K562 (cell line): ENCODE results near the gene KCTD11. TPM values are rescaled to one million over a fixed set of nuclear protein-coding genes. Genes with fewer than 3 reads are reported as not detected.

ENCODE experiments used
- ATAC-seq: fragments of 200-7000 bp; cut with Tn5 transposase; 3 replicates; pipeline ENCODE4 v1.9.1; 2020; ENCODE audit warnings: moderate library complexity
- BruUV-seq: library from RNA; stranded (reverse); fragments of 400-500 nt; replicated peaks from 2 replicates; lab custom pipeline; 2021; lab: Mats Ljungman, UMichigan
- CTCF ChIA-PET: fragments of 300-600 bp; formaldehyde crosslinking; extraction: SDS; loops from one replicate; lab custom pipeline; 2021; ENCODE audit warnings: low intra/inter-chr PET ratio; lab: Yijun Ruan, JAX
- POLR2A ChIA-PET: fragments of 300-600, 350-650 bp; sonication (Branson Sonifier 250); formaldehyde crosslinking; extraction: SDS; loops from one replicate; lab custom pipeline; 2021; ENCODE audit warnings: antibody characterized with exemption, inconsistent platforms; lab: Yijun Ruan, JAX
- DNase-seq, 4 experiments: peaks; one replicate each; pipeline versions ENCODE4 v3.0.0 to v3.0.0-alpha.2; 2011 to 2018; ENCODE audit warnings: low spot score in 3 of 4, mixed read lengths in 3 of 4; ENCODE audit errors: extremely low read depth in 1 of 4
- FAIRE-seq: peaks from 2 replicates; lab custom pipeline; 2011; peaks lifted over from hg19 to GRCh38; lab: Jason Lieb, UNC
- H2AFZ ChIP-seq: 2 replicates; pipeline ENCODE4 v1.6.0; 2011; ENCODE audit warnings: low read depth, low read length, control low read depth, inconsistent platforms
- H3K27ac ChIP-seq: fragments of 200-600 bp; 3 replicates; pipeline ENCODE4 v1.8.0; 2011; ENCODE audit warnings: low read depth, mild to moderate bottlenecking, control low read depth, inconsistent platforms, low read length, moderate library complexity, mixed read lengths; ENCODE audit errors: extremely low read depth
- H3K27me3 ChIP-seq, 2 experiments: fragments of 300-600 bp in 1 of 2; 2 replicates in 1 of 2; 3 replicates in 1 of 2; pipeline versions ENCODE4 v1.6.0 to v1.8.0; 2011; ENCODE audit warnings: inconsistent platforms in 2 of 2, low read length in 2 of 2, mild to moderate bottlenecking in 1 of 2, mixed read lengths in 1 of 2, moderate library complexity in 1 of 2; ENCODE audit not compliant: control insufficient read depth in 2 of 2, insufficient read depth in 2 of 2
- H3K36me3 ChIP-seq: fragments of 300-600 bp; 3 replicates; pipeline ENCODE4 v1.8.0; 2011; ENCODE audit warnings: mild to moderate bottlenecking, low read length, inconsistent platforms; ENCODE audit not compliant: control insufficient read depth, insufficient read depth
- H3K4me1 ChIP-seq, 2 experiments: fragments of 200-600 bp in 1 of 2; replicated peaks in 1 of 2; 2 replicates in 1 of 2; 3 replicates in 1 of 2; pipeline versions ENCODE4 v1.5.1 to v1.8.0; 2011; ENCODE audit warnings: inconsistent platforms in 2 of 2, low read length in 2 of 2, mild to moderate bottlenecking in 1 of 2, mixed read lengths in 1 of 2, moderate library complexity in 1 of 2; ENCODE audit not compliant: control insufficient read depth in 2 of 2, insufficient read depth in 2 of 2
- H3K4me2 ChIP-seq: 2 replicates; pipeline ENCODE4 v1.6.1; 2011; ENCODE audit warnings: low read length, control low read depth, inconsistent platforms, mixed read lengths; ENCODE audit not compliant: insufficient read depth
- H3K4me3 ChIP-seq: fragments of 200-600 bp; sonication (generic), shearing (Covaris generic); 2 replicates; pipeline ENCODE4 v1.5.1; 2016; ENCODE audit warnings: control low read depth, inconsistent platforms
- H3K79me2 ChIP-seq: fragments of 200-600 bp; 3 replicates; pipeline ENCODE4 v1.8.0; 2011; ENCODE audit warnings: low read length, inconsistent platforms; ENCODE audit not compliant: control insufficient read depth, insufficient read depth
- H3K9ac ChIP-seq, 2 experiments: 2 replicates each; pipeline versions ENCODE4 v1.6.0 to v1.6.1; 2011; ENCODE audit warnings: low read depth in 2 of 2, low read length in 2 of 2, control low read depth in 1 of 2, inconsistent platforms in 1 of 2, mild to moderate bottlenecking in 1 of 2, mixed read lengths in 1 of 2; ENCODE audit not compliant: insufficient read depth in 1 of 2
- H3K9me1 ChIP-seq: one replicate; pipeline ENCODE4 v1.6.0; 2011; ENCODE audit warnings: inconsistent platforms, mild to moderate bottlenecking, low read length, moderate library complexity; ENCODE audit not compliant: control insufficient read depth, insufficient read depth
- H3K9me3 ChIP-seq: replicated peaks from 2 replicates; pipeline ENCODE4 v1.5.1; 2011; ENCODE audit warnings: low read depth, low read length, inconsistent platforms; ENCODE audit not compliant: control insufficient read depth, insufficient read depth
- H4K20me1 ChIP-seq: replicated peaks from 2 replicates; pipeline ENCODE4 v1.6.1; 2011; ENCODE audit warnings: low read length, inconsistent platforms, mixed read lengths; ENCODE audit not compliant: control insufficient read depth, insufficient read depth
- IRF9 ChIP-seq: fragments of 450-650 bp; IDR thresholded peaks from 2 replicates; pipeline ENCODE4 v1.6.1; 2016; ENCODE audit warnings: missing biosample characterization, missing genetic modification characterization
- KLF6 ChIP-seq: fragments of 250-450 bp; sonication (Bioruptor Pico); IDR thresholded peaks from 2 replicates; pipeline ENCODE4 v1.4.0; 2020; ENCODE audit warnings: mild to moderate bottlenecking, moderate library complexity, borderline replicate concordance
- MYBL2 ChIP-seq, 2 experiments: fragments of 450-650 bp in 1 of 2; sonication (generic) in 1 of 2; formaldehyde crosslinking in 1 of 2; IDR thresholded peaks; 2 replicates each; pipeline versions ENCODE4 v1.6.1 to v1.8.1; 2017 to 2022; ENCODE audit warnings: borderline replicate concordance in 1 of 2, inconsistent platforms in 1 of 2, low read depth in 1 of 2, mild to moderate bottlenecking in 1 of 2, missing genetic modification reagents in 1 of 2, moderate library complexity in 1 of 2
- NFYB ChIP-seq: IDR thresholded peaks from 2 replicates; pipeline ENCODE4 v1.6.1; 2011; ENCODE audit warnings: mild to moderate bottlenecking, moderate library complexity; ENCODE audit not compliant: insufficient read length; ENCODE audit errors: extremely low read depth
- RBBP5 ChIP-seq: fragments of 200-600 bp; sonication (generic); IDR thresholded peaks from 2 replicates; pipeline ENCODE4 v1.6.1; 2012; ENCODE audit warnings: borderline replicate concordance, mild to moderate bottlenecking, low read length, control low read depth, inconsistent platforms; ENCODE audit not compliant: insufficient read depth, poor library complexity, severe bottlenecking
- RERE ChIP-seq: sonication (generic); formaldehyde crosslinking; IDR thresholded peaks from 2 replicates; pipeline ENCODE4 v1.8.0; 2023; ENCODE audit warnings: missing genetic modification reagents, mild to moderate bottlenecking, borderline replicate concordance
- SIN3A ChIP-seq, 2 experiments: fragments of 150-350 bp in 1 of 2; IDR thresholded peaks; 2 replicates each; pipeline ENCODE4 v1.6.1; 2011 to 2016; ENCODE audit warnings: borderline replicate concordance in 2 of 2, low read depth in 2 of 2, low read length in 2 of 2, mild to moderate bottlenecking in 2 of 2, moderate library complexity in 2 of 2; ENCODE audit not compliant: control insufficient read depth in 1 of 2
- ZNF740 ChIP-seq, 3 experiments: fragments of 200-800 bp in 1 of 3; sonication (Bioruptor generic) in 1 of 3; sonication (generic) in 1 of 3; formaldehyde crosslinking in 1 of 3; IDR thresholded peaks; 2 replicates each; pipeline versions ENCODE4 v1.6.1 to v1.8.0; 2016 to 2022; ENCODE audit warnings: mild to moderate bottlenecking in 2 of 3, missing compliant biosample characterization in 2 of 3, missing genetic modification characterization in 2 of 3, missing genetic modification reagents in 1 of 3
- WGBS: fragments of 100-300 bp; shearing (Covaris generic); methylation state at CpG from one replicate; pipeline ENCODE4 v1.1.6; 2016; ENCODE audit warnings: low coverage, mixed read lengths; ENCODE audit not compliant: insufficient coverage; ENCODE audit errors: missing lambda C conversion rate; 5-methylcytosine and 5-hydroxymethylcytosine counted together
- in situ Hi-C: fragments of 300-500 bp; cut with MboI; formaldehyde crosslinking; loops from 4 replicates; pipeline ENCODE4 v1.15.0; 2018; ENCODE audit warnings: inconsistent platforms, mixed read lengths
- intact Hi-C: fragments of 100-400 bp; cut with micrococcal nuclease; formaldehyde crosslinking; loops from 2 replicates; pipeline ENCODE4 v1.14.2; 2022
- polyA plus RNA-seq, 8 experiments: library from polyadenylated mRNA; depleted of rRNA in 4 of 8; stranded (reverse) in 5 of 8; unstranded in 3 of 8; fragments of >200 nt; fragmentation: Nextera tagmentation in 2 of 8; fragmentation: Illumina TruSeq in 1 of 8; extraction: Ambion mirVana in 2 of 8; extraction: Trizol in 1 of 8; gene quantifications; 2 replicates each; pipeline versions ENCODE4 v1.2.1 to v1.2.3, GENCODE V29; 2011 to 2014; ENCODE audit warnings: inconsistent platforms in 1 of 8, missing spikeins in 1 of 8
- total RNA-seq, 7 experiments: library from RNA; depleted of rRNA in 6 of 7; stranded (reverse); fragments of >200 nt in 6 of 7; fragmentation: Illumina TruSeq in 2 of 7; extraction: Trizol in 2 of 7; gene quantifications; 2 replicates each; pipeline versions ENCODE4 v1.2.1 to v1.2.3, GENCODE V29; 2011 to 2021; ENCODE audit warnings: low replicate concordance in 1 of 7

KCTD11 gene
- total and polyA plus RNA-seq, 9 of the 15 experiments (the other 6 are each of a cell fraction or from before 2014, with no cell fraction given): 0.01 to 3.2 (median 2.5) TPM; not detected in 1

GRCh38 chr17:7329374-7329996 lies 22.5 kb upstream of the KCTD11 start (continued):
- TF ChIP-seq SIN3A (IDR thresholded peaks at IDR 0.05; ENCODE audit: borderline replicate concordance in 2 of 2, control insufficient read depth in 1 of 2, low read depth in 2 of 2, low read length in 2 of 2): peak in 1 of 2 experiments; percentile 81; a peak in 1 of 4 replicates

- H3K4me1 ChIP-seq: peaks cover 15 to 39% of the 10 kb centered on the region in 2 experiments
- no peak for FAIRE-seq
- no TSS peak for BruUV-seq
- TF ChIP-seq RERE (CRISPR knock-in tag) (no peak), NFYB (peak; percentile 79), IRF9 (tag) (no peak), ZNF740 (CRISPR knock-in tag; IDR thresholded peaks at IDR 0.05) (no peak), ZNF740 (tag; IDR thresholded peaks at IDR 0.05) (no peak), MYBL2 (IDR thresholded peaks at IDR 0.05; ENCODE audit: low read depth) (no peak), MYBL2 (CRISPR knock-in tag; IDR thresholded peaks at IDR 0.05; ENCODE audit: borderline replicate concordance) (no peak), KLF6 (no peak), RBBP5 (peak; percentile 1)
These were observed 21.8 kb upstream of the KCTD11 start for GRCh38 chr17:7329997-7330637.

More at GRCh38 chr17:7329997-7330637, 21.8 kb upstream of the KCTD11 start:
- intact Hi-C loops: no loop called here
- H3K27me3 ChIP-seq: no peaks in the 10 kb centered on the region
- peak overlapping the region; percentile 82 for H3K4me2 ChIP-seq
- ChIA-PET POLR2A (interaction anchor here (0.6 to 2.4 kb wide), 9 partner anchors 11 to 156 kb away, joined by 3 to 21 read pairs (median 4); partner anchors contain the start of gene GABARAP), CTCF (no interaction called here)
- 12% methylated on average over 11 of the region's 34 CpGs for WGBS
- no peaks in the 10 kb centered on the region for H3K9me1 ChIP-seq
- peak; percentile 83 for ATAC-seq
- peaks cover 16% of the 10 kb centered on the region for H3K79me2 ChIP-seq
- peak; percentile 79 to 84 (median 80) for DNase-seq
- peak overlapping the region; percentile 92 for H3K27ac ChIP-seq
- H4K20me1 ChIP-seq: no peaks in the 10 kb centered on the region
- peak overlapping the region; percentile 78 for H3K4me3 ChIP-seq
- peaks cover 17% of the 10 kb centered on the region; the same call in 1 of the 3 replicates for H3K36me3 ChIP-seq
- peak overlapping the region; percentile 98 for H2AFZ ChIP-seq
- peak overlapping the region; percentile 91 to 99; a peak in 3 of 4 replicates for H3K9ac ChIP-seq
- in situ Hi-C loops: loop anchor here (10.0 kb wide), 1 partner anchor 285 kb away; the partner anchor contains the start of gene SLC16A11
- H3K9me3 ChIP-seq: no peaks in the 10 kb centered on the region
